NCI-H1930 (cell line): ENCODE results near the gene BMPER.

Experiments used
- DNase-seq, 2 experiments: peaks; one replicate each; lab custom pipeline; 2025; lab: John Stamatoyannopoulos, UW

Gene BMPER

GRCh38 chr7:34093276-34093675 lies 187.9 kb downstream of the BMPER start:
- DNase-seq = no peak

GRCh38 chr7:34096198-34096651 lies 190.9 kb downstream of the BMPER start:
- DNase-seq = no peak

GRCh38 chr7:34096777-34097176 lies 191.4 kb downstream of the BMPER start:
- no peak for DNase-seq

DNA sequence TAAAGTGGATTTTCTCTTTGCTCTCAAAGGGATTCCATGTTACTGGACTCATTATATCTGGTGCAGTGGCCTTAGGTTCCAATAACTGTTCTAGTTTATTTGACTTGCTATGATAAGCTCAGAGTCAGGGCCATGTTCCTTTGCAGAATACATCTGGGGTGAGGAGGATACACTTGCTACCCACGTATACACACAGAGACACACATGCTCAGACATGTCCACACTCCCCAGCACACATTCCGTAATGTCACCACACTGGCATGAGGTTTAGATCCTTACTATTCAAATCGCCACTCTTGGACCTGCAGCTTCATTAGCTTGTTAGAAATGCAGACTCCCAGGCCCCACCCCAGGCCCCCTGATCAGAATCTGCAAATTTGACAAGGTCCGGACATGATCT lies 195.3 kb downstream of the BMPER start:
- no peak for DNase-seq

GRCh38 chr7:34104115-34104514 lies 198.8 kb downstream of the BMPER start:
- no peak for DNase-seq

- DNase-seq = no peak
Observed at GRCh38 chr7:34104992-34105391, 199.7 kb downstream of the BMPER start.

DNA sequence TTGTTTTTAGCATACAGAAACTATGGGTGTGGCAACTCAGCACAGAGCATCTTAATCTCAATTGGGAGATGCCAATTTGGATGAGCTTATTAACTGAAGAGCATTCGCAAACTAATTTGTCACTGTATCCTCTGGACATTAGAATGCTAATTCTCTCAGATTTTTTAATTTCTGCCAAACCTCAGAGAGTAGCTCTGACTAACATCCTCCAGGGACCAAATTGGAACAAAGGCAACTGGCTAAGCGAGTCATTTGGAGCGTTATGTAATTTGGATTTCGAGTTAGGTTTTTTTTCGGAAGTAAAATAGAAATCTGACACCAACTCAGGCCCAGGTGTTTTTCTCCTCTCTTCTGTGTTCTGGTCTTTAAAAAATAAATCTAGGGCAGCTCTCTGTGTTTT lies 201.9 kb downstream of the BMPER start:
- no peak for DNase-seq

GRCh38 chr7:34108165-34108564 lies 202.8 kb downstream of the BMPER start:
- DNase-seq = no peak

DNA sequence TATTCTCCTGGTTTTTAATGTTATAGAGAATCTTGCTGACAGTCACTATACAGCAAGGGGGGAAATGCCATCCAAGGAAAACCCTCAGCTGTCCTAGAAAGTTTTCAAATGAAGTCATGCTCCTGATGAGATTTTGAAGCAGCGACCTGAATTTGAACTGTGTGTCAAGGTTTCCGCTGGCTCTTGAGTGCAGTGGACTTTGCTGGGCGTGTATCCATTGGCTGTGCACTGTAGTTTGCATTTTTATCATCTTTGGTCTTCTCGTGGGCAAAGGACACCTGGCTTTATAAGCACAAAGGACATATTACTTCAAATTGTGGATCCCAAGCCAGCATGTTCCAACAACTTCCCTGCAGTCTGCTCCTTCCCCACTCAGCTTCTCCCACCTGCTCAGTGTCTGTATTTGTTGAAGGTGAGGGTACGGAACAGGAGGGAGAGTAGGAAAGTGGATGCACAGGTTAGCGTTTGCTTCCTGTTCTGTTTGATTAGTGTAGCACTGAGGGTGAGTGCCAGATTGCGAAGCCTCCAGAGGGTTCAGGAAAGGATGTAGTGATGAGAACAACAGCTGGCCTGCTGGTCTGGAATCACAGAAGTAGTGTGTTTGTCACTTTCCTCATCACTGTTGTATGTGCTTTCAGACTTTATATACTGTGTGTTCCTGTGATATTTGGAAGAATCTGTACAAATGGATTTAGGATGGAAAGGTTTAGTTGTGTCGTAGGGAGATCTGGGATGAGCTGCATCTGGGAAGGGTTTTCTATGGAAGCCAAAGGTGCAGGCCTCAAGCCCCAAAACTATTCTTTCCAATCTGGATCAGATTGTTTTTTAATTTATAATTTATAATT lies 204.8 kb downstream of the BMPER start:
- no peak for DNase-seq

DNA sequence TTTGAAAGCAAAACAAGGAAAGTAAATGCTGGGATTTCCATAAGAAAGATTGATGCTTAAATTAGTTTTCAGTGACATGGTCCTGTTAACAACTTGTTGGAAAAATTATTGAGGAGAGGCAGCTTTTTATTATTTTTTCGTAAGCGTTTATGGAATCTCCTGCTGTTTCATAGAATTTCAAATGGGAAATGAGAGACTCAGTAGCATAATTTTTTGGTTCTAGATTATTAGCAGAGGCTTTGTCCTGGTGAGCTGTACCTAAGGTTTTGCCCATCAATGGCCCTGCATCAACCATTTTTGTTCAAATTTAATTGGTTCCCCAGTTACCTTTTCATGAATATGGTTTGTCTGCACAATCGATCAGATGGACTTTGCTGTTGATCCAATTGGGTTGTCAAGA lies 205.7 kb downstream of the BMPER start:
- no peak for DNase-seq

DNA sequence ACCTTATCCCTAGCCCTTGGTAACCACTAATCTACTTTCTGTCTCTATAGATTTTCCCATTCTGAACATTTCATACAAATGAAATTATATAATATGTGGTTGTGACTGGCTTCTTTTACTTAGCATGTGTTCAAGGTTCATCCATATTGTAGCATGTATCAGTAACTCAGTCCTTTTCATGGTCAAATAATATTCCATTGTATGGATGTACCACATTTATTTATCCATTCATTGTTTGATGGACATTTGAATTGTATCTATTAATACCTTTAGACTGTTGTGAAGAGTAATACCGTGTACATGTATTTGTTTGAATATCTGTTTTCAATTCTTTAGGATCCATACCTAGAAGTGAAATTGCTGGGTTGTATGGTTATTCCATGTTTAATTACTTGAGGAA lies 210.2 kb downstream of the BMPER start:
- DNase-seq = no peak

DNA sequence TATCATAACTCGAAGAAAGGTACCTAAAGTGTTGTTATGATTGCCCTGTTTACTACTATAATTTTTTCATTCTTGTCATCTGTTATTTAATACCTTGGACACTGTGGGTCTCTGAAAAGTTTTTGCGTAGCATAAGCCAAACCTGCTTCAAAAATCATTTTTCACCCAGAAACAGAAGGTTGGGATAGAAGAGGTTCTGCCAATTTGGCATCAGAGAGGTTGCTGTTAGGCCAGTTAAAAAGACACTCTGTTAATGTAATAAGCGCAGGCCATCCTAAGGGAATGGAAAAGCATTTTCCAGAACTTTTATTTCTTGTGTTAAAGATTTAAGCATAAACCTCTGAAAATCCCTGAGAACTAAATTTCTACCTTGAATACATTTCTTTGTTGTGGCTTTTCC lies 212.2 kb downstream of the BMPER start:
- no peak for DNase-seq

- no peak for DNase-seq
Observed at GRCh38 chr7:34121366-34121765, 216.0 kb downstream of the BMPER start.

DNA sequence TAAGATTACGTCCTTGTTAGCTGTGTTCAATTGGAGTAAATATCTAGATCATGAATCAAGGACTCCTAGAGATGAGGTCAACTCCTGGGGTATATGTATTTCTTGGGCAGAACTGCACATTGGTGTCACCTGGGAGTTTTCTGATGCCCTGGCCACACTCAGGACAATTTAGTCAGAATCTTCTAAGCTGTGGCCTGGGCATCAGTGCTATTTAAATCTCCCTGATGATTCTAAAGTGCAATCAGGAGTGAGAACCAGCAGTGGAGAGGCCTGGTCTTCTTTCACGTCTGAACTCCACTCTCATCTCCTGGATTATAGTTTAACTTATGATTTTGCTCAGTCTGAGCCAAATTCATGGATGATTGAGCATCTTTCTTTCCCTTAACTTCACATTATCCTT lies 218.0 kb downstream of the BMPER start:
- no peak for DNase-seq

- DNase-seq = no peak
Observed at GRCh38 chr7:34124765-34125164, 219.4 kb downstream of the BMPER start.

DNA sequence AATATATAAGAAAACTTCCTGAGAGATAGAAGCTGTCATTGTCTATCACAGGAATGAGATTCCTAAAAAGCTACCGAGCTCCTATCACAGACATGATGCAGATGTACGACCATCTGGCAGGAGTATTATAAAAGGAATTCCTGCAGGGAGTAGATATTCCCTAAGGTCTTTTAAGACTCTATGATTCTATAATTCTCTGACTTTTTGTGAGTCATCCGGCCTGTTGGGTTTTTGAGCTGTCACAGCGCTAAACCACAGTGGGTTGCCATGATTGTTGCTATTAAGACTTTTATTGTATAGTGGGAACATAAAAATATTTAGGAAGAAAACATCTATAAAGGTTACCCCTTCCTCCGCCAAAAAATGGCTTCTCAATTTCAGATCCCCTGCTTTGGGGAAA lies 223.4 kb downstream of the BMPER start:
- no peak for DNase-seq

- DNase-seq = no peak
Observed at GRCh38 chr7:34130558-34131295, 225.4 kb downstream of the BMPER start.

DNA sequence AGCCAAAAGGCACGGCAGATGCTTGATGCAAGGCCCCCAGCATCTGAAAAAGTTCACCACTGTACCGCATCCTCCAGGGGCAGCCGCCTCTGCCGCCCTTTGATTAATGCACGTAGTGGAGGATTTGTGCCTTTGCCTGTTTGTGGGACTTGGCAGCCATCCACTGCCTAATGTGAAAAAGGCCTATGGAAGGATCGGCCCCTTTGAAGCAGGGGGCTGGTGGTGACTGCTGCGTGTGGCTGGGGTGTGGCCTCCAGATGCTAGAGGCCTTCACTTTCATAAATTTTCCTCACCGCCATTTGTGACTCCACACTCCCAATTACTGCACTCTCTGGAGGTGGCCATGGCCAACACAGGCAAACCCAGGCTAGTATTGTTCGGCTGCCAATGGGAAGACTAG lies 226.0 kb downstream of the BMPER start:
- DNase-seq = no peak

DNA sequence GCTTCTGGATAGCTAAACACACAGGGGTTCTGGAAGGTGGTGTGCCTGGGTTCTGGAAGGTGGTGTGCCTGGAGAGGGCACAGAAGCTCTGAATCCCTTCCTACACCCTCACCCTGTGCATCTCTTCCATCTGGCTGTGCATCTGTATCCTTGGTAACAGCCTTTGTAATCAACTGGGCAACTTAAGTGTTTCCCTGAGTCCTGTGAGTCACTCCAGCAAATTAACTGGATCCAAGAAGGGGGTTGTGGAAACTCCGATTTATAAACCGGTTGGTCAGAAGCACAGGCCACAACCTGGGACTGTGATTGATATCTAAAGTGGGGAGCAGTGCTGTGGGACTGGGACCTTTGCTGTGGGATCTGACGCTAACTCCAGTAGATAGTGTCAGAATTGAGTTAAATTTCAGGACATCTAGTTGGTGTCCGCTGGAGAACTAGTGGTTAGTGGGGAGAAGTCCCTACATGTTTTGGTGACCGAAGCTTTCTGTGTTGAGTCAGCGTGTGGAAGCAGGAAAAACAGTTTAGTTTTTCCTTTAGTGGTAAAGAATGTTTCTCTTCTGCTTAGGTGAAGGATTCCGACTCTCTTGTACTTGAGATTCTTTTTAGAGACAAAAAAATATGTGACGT lies 228.1 kb downstream of the BMPER start:
- no peak for DNase-seq

- peak in 1 of 2 experiments; percentile 16 for DNase-seq
Observed at GRCh38 chr7:34133983-34134782, 228.8 kb downstream of the BMPER start.

DNA sequence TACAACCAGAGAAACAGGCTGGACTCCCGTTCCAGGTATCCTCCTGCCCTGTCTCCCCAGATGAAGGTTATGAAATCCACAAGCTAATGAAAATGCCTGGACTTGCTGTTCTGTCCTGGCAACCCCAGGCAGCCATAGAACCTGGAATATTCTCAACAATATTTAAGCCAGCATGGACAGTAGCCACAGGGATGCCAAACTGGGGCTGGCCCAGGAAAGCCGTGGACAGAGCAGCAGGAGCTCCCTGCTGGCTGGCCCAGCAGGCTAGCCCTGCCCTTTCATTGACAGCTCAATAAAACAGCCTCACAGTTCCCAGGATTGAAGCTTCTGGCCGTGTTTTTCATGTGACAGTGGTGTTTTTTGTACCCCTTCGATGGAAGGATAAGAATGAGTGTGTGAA lies 230.6 kb downstream of the BMPER start:
- DNase-seq = no peak

DNA sequence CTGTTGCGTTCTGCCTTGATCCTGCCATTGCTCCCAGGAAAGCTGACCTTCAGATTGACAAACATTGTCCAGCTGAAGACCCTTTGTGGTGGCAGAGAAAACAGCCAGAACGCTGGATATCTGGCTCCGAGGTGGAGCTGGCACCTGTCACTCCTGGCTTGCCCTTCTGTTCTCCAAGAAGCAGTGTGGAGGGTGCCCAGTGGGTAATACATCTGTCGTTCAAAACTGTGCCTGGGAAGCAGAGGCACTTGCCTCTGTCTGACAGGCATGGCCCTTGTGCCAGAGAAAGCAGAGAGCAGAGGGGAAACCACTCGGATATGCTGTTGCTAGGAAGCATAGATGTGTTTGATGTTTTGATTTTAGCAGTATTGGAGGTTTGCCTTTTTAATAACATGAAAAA lies 231.4 kb downstream of the BMPER start:
- DNase-seq = no peak
